ENCODE measurements around the gene PCYT1B. TPM values are rescaled to one million over a fixed set of nuclear protein-coding genes. Genes with fewer than 3 reads are reported as not detected.

PCYT1B gene
- total and polyA plus RNA-seq, 2 experiments from 2014 or later, result 5.8 to 14.6 TPM

- TF ChIP-seq, protein P1, sequence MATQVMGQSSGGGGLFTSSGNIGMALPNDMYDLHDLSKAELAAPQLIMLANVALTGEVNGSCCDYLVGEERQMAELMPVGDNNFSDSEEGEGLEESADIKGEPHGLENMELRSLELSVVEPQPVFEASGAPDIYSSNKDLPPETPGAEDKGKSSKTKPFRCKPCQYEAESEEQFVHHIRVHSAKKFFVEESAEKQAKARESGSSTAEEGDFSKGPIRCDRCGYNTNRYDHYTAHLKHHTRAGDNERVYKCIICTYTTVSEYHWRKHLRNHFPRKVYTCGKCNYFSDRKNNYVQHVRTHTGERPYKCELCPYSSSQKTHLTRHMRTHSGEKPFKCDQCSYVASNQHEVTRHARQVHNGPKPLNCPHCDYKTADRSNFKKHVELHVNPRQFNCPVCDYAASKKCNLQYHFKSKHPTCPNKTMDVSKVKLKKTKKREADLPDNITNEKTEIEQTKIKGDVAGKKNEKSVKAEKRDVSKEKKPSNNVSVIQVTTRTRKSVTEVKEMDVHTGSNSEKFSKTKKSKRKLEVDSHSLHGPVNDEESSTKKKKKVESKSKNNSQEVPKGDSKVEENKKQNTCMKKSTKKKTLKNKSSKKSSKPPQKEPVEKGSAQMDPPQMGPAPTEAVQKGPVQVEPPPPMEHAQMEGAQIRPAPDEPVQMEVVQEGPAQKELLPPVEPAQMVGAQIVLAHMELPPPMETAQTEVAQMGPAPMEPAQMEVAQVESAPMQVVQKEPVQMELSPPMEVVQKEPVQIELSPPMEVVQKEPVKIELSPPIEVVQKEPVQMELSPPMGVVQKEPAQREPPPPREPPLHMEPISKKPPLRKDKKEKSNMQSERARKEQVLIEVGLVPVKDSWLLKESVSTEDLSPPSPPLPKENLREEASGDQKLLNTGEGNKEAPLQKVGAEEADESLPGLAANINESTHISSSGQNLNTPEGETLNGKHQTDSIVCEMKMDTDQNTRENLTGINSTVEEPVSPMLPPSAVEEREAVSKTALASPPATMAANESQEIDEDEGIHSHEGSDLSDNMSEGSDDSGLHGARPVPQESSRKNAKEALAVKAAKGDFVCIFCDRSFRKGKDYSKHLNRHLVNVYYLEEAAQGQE (IDR thresholded peaks at IDR 0.05; ENCODE audit: unreplicated experiment), result no peak
- TF ChIP-seq EZH2 (IDR thresholded peaks at IDR 0.05; ENCODE audit: low read depth, unreplicated experiment) (no peak), POLR2AphosphoS5 (IDR thresholded peaks at IDR 0.05; ENCODE audit: low read depth) (no peak), ZNF114 (CRISPR knock-in tag; IDR thresholded peaks at IDR 0.05) (no peak), ETS1 (IDR thresholded peaks at IDR 0.05) (no peak)
Measured at GRCh38 chrX:24525455-24525854, 121.7 kb downstream of the PCYT1B start (continued).

DNA sequence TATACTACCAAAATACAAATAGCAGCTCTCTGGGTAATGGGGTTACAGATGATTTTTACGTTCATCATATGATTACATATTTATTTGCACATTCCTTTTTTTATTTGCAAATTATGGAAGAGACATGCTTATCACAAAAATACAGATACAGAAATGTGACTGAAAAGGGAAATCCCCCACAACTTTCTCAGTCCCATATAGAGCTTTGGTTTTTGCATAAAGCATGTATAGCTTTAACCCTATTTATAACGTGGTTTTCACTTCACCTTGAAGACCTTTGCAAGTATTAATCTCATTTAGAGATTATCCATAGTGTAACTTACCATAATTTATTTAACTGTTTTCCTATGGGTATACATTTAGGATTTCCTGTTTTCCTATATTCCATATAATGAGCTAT is 126.7 kb downstream of the PCYT1B start:
- Histone ChIP-seq H4K20me1 (replicated peaks; ENCODE audit: insufficient read depth) (no peaks in the 10 kb centered on the region), H2AFZ (no peak overlapping the region), H3K9me2 (ENCODE audit: insufficient read depth) (no peaks in the 10 kb centered on the region), H3K4me1 (ENCODE audit: insufficient read depth) (peaks cover 4% of the 10 kb centered on the region; the same call in 1 of the 2 replicates), H3K4me3 (no peak overlapping the region), H3F3A (replicated peaks; ENCODE audit: low read depth) (no peaks in the 10 kb centered on the region), H3K27me3 (ENCODE audit: insufficient read depth) (no peaks in the 10 kb centered on the region), H3K4me2 (no peak overlapping the region), H3K79me2 (replicated peaks; ENCODE audit: insufficient read depth) (no peaks in the 10 kb centered on the region), H3K27ac (ENCODE audit: low read depth) (no peak overlapping the region), H3K36me3 (ENCODE audit: insufficient read depth) (no peaks in the 10 kb centered on the region)
- H3K4me1 Mint-ChIP-seq, result peaks cover 5% of the 10 kb centered on the region
- H3K27me3 Mint-ChIP-seq (ENCODE audit: insufficient read depth, low read depth, poor library complexity), result peaks cover 3% of the 10 kb centered on the region
- H3K9me3 Mint-ChIP-seq, result no peaks in the 10 kb centered on the region
- no peak for DNase-seq (ENCODE audit: low spot score)
- no peak overlapping the region for H3K4me3 Mint-ChIP-seq
- no peak overlapping the region for H3K27ac Mint-ChIP-seq
- no peak for ATAC-seq
- peaks cover 12% of the 10 kb centered on the region; the same call in 2 of the 3 replicates for H3K36me3 Mint-ChIP-seq (ENCODE audit: low read depth)
- TF ChIP-seq ZNF462 (CRISPR knock-in tag; IDR thresholded peaks at IDR 0.05), result no peak
- no peak for TF ChIP-seq CREB1 (CRISPR knock-in tag; IDR thresholded peaks at IDR 0.05; ENCODE audit: low read depth)
- TF ChIP-seq ZNF114 (CRISPR knock-in tag; IDR thresholded peaks at IDR 0.05), result no peak
- no peak for TF ChIP-seq ZNF331 (CRISPR knock-in tag; IDR thresholded peaks at IDR 0.05; ENCODE audit: low read depth)
- no peak for TF ChIP-seq JUNB (IDR thresholded peaks at IDR 0.05; ENCODE audit: unreplicated experiment)
- TF ChIP-seq POLR2AphosphoS5 (IDR thresholded peaks at IDR 0.05; ENCODE audit: low read depth), result no peak
- TF ChIP-seq, protein P1 (IDR thresholded peaks at IDR 0.05; ENCODE audit: unreplicated experiment), result no peak
- TF ChIP-seq NANOG (IDR thresholded peaks at IDR 0.05; ENCODE audit: borderline replicate concordance), result no peak
- no peak for TF ChIP-seq EZH2 (IDR thresholded peaks at IDR 0.05; ENCODE audit: low read depth, unreplicated experiment)

Measured in GM23338 (cell line).